ENCODE measurements around the gene TMCC3.

Gene TMCC3

DNA sequence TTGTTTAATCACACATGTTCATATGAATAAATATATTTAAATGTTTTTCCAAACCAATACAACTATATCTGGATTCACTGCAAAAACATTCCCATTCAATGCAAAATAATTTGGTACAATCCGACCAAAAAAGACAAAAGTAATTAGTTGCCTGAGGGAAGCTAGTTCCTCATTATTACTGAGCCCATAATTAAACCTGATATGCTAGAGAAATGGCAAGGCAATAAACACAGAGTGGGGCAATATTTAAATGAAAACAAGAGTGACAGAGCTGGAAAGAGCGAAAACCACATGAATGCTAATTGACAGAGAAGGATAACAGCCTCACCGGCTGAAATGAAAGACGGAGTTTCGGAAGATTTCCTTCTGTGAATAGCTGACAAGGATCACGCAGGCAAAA is 82.6 kb downstream of the TMCC3 start:
- no peaks in the 10 kb centered on the region for H3K27me3 ChIP-seq (ENCODE audit: control insufficient read depth, insufficient read depth, low read length)
- H3K4me3 ChIP-seq (ENCODE audit: low read length), result no peak overlapping the region
- H3K4me1 ChIP-seq (ENCODE audit: control insufficient read depth, insufficient read depth, low read length), result no peaks in the 10 kb centered on the region
- no peaks in the 10 kb centered on the region for H3K9me3 ChIP-seq (ENCODE audit: control insufficient read depth, low read length)
- H3K9ac ChIP-seq (ENCODE audit: low read length), result no peak overlapping the region
- peaks cover 5% of the 10 kb centered on the region for H3K36me3 ChIP-seq (ENCODE audit: control insufficient read depth, insufficient read depth, low read length)

- H3K4me3 ChIP-seq (ENCODE audit: low read length), result no peak overlapping the region
Measured at GRCh38 chr12:94566345-94566744, 84.0 kb downstream of the TMCC3 start.

DNA sequence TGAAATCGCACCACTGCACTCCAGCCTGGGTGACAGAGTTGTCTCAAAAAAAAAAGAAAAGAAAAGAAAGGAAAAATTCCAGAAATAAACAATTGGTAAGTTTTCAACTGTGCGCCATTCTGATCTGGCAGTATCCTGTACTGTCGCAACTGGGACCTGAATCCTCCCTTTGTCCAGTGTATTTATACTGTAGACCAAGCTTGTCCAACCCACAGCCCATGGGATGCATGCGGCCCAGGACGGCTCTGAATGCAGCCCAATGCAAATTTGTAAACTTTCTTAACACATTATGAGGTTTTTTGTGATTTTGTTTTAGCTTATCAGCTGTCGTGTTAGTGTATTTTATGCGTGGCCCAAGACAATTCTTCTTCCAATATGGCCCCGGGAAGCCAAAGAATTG is 84.7 kb downstream of the TMCC3 start:
- no peaks in the 10 kb centered on the region for H3K36me3 ChIP-seq (ENCODE audit: control insufficient read depth, insufficient read depth, low read length)
- no peaks in the 10 kb centered on the region for H3K9me3 ChIP-seq (ENCODE audit: control insufficient read depth, low read length)
- H3K4me3 ChIP-seq (ENCODE audit: low read length), result no peak overlapping the region
- no peaks in the 10 kb centered on the region for H3K27me3 ChIP-seq (ENCODE audit: control insufficient read depth, insufficient read depth, low read length)
- H3K9ac ChIP-seq (ENCODE audit: low read length), result no peak overlapping the region
- H3K4me1 ChIP-seq (ENCODE audit: control insufficient read depth, insufficient read depth, low read length), result no peaks in the 10 kb centered on the region

More at GRCh38 chr12:94566345-94566744, 84.0 kb downstream of the TMCC3 start:
- Histone ChIP-seq H3K36me3 (ENCODE audit: control insufficient read depth, insufficient read depth, low read length) (peaks cover 4% of the 10 kb centered on the region), H3K9me3 (ENCODE audit: control insufficient read depth, low read length) (no peaks in the 10 kb centered on the region), H3K4me1 (ENCODE audit: control insufficient read depth, insufficient read depth, low read length) (no peaks in the 10 kb centered on the region), H3K9ac (ENCODE audit: low read length) (no peak overlapping the region), H3K27me3 (ENCODE audit: control insufficient read depth, insufficient read depth, low read length) (no peaks in the 10 kb centered on the region)

GRCh38 chr12:94563286-94563685 is 87.1 kb downstream of the TMCC3 start:
- H3K27me3 ChIP-seq (ENCODE audit: control insufficient read depth, insufficient read depth, low read length), result no peaks in the 10 kb centered on the region
- H3K4me1 ChIP-seq (ENCODE audit: control insufficient read depth, insufficient read depth, low read length), result peaks cover 3% of the 10 kb centered on the region
- no peaks in the 10 kb centered on the region for H3K9me3 ChIP-seq (ENCODE audit: control insufficient read depth, low read length)

DNA sequence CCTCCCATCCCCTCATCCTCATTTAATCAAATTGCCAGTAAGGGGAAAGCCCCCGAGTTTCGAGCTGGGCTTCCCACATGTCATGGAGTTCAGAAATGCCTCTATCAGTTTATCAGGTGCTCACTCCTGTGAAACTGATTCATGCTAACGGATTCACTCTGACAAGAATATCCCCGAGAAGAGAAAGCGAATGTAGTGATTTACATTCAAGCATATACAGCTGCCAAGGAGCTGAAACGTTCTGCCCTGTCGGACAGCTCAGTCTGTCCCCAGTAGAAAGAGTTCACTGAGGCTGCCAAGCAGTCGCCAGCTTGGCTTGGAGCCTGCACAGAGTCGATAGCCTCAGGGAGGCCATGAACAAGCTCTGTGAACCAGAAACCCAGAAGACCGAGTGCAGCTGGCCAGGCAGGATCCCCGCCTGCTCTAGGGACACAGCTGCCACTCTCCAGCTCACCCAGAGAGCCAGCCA is 88.4 kb downstream of the TMCC3 start:
- Histone ChIP-seq H3K9me3 (ENCODE audit: control insufficient read depth, low read length) (no peaks in the 10 kb centered on the region), H3K9ac (ENCODE audit: low read length) (no peak overlapping the region), H3K27me3 (ENCODE audit: control insufficient read depth, insufficient read depth, low read length) (no peaks in the 10 kb centered on the region), H3K36me3 (ENCODE audit: control insufficient read depth, insufficient read depth, low read length) (no peaks in the 10 kb centered on the region), H3K4me1 (ENCODE audit: control insufficient read depth, insufficient read depth, low read length) (peaks cover 11% of the 10 kb centered on the region), H3K4me3 (ENCODE audit: low read length) (no peak overlapping the region)

More at GRCh38 chr12:94563286-94563685, 87.1 kb downstream of the TMCC3 start:
- Histone ChIP-seq H3K4me3 (ENCODE audit: low read length) (no peak overlapping the region), H3K36me3 (ENCODE audit: control insufficient read depth, insufficient read depth, low read length) (no peaks in the 10 kb centered on the region), H3K9ac (ENCODE audit: low read length) (no peak overlapping the region)

- Histone ChIP-seq H3K9me3 (ENCODE audit: control insufficient read depth, low read length) (no peaks in the 10 kb centered on the region), H3K36me3 (ENCODE audit: control insufficient read depth, insufficient read depth, low read length) (no peaks in the 10 kb centered on the region), H3K9ac (ENCODE audit: low read length) (no peak overlapping the region), H3K4me1 (ENCODE audit: control insufficient read depth, insufficient read depth, low read length) (peaks cover 11% of the 10 kb centered on the region), H3K27me3 (ENCODE audit: control insufficient read depth, insufficient read depth, low read length) (no peaks in the 10 kb centered on the region), H3K4me3 (ENCODE audit: low read length) (no peak overlapping the region)
Measured at GRCh38 chr12:94560431-94561221, 89.7 kb downstream of the TMCC3 start.

DNA sequence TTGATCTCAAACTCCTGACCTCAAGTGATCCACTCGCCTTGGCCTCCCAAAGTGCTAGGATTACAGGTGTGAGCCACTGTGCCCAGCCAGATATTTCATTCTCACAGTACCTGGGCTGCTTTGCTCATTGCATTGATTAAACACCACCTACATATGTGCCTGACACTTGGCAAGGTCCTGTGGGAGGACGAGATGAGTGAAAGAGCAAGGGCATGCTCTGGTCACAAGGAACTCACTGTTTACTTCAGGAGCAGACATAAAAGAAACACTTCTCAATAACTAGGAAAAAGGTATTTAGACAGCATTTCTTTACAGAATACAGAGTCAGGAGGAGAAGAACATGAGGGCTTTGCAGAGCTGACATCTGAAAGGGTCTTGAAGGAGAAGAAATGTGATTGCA is 91.7 kb downstream of the TMCC3 start:
- H3K4me3 ChIP-seq (ENCODE audit: low read length), result no peak overlapping the region
- H3K4me1 ChIP-seq (ENCODE audit: control insufficient read depth, insufficient read depth, low read length), result peaks cover 11% of the 10 kb centered on the region
- no peaks in the 10 kb centered on the region for H3K27me3 ChIP-seq (ENCODE audit: control insufficient read depth, insufficient read depth, low read length)
- no peaks in the 10 kb centered on the region for H3K36me3 ChIP-seq (ENCODE audit: control insufficient read depth, insufficient read depth, low read length)
- H3K9ac ChIP-seq (ENCODE audit: low read length), result no peak overlapping the region
- H3K9me3 ChIP-seq (ENCODE audit: control insufficient read depth, low read length), result no peaks in the 10 kb centered on the region

DNA sequence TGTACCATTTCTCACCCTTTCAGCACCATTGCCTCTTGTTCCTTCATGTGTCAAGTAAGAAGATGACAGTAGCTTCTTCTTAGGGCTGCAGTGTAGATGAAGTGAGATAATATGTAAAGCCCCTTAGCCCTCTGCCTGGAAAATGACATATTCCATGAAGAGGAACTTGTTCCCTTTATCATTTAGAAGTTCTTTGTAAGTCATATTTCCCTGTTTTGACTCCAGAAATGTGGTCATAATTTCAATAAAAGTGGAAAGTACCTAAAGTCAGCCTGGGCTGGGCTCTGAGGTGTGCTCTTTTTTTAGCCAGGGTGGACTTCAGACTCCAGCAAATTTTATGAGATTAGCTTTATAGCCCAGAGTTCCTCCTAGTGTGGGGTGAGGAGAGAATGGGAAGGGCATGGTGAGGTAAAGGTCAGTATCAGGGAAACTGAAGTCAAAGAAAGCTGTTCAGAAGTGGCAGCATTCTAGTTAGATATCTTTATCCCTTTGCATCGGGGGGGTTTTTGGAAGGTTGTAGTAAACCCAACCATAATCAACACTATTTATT is 92.5 kb downstream of the TMCC3 start:
- Histone ChIP-seq H3K9me3 (ENCODE audit: control insufficient read depth, low read length) (no peaks in the 10 kb centered on the region), H3K27me3 (ENCODE audit: control insufficient read depth, insufficient read depth, low read length) (no peaks in the 10 kb centered on the region), H3K36me3 (ENCODE audit: control insufficient read depth, insufficient read depth, low read length) (no peaks in the 10 kb centered on the region), H3K4me1 (ENCODE audit: control insufficient read depth, insufficient read depth, low read length) (peaks cover 11% of the 10 kb centered on the region), H3K9ac (ENCODE audit: low read length) (no peak overlapping the region), H3K4me3 (ENCODE audit: low read length) (no peak overlapping the region)

DNA sequence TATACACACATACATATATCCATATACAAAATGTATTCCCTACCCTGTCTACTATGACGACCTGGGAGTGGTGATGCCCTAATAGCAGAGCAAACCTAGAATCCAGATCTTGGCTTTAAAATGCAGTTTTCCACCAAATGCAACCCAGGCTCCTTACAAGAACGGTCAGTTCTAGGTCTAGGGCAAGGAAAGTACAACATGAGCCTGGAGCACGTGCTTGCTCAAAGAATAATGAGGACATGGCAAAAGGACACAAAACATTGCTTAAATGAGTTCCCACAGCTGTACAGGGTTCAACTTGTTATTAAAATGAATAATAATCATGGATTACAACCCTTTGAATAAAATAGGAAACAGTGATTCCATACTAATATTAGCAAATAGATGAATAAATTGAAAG is 94.7 kb downstream of the TMCC3 start:
- Histone ChIP-seq H3K4me1 (ENCODE audit: control insufficient read depth, insufficient read depth, low read length) (peaks cover 11% of the 10 kb centered on the region), H3K9me3 (ENCODE audit: control insufficient read depth, low read length) (no peaks in the 10 kb centered on the region), H3K9ac (ENCODE audit: low read length) (no peak overlapping the region), H3K27me3 (ENCODE audit: control insufficient read depth, insufficient read depth, low read length) (no peaks in the 10 kb centered on the region), H3K4me3 (ENCODE audit: low read length) (no peak overlapping the region), H3K36me3 (ENCODE audit: control insufficient read depth, insufficient read depth, low read length) (no peaks in the 10 kb centered on the region)

DNA sequence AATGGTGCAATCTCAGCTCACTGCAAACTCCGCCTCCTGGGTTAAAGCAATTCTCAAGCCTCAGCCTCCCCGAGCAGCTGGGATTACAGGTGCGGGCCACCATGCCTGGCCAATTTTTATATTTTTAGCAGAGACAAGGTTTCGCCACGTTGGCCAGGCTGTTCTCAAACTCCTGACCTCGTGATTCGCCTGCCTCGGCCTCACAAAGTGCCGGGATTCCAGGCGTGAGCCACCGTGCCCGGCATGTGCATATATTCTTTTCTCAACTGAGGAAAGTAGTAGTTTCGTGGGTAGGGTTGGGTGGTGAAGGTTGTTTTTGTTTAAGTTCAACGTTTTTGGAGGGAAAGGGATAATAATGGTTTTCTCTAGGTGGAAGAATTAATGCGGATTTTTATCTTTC is 96.5 kb downstream of the TMCC3 start:
- H3K36me3 ChIP-seq (ENCODE audit: control insufficient read depth, insufficient read depth, low read length), result no peaks in the 10 kb centered on the region
- H3K4me3 ChIP-seq (ENCODE audit: low read length), result no peak overlapping the region
- no peaks in the 10 kb centered on the region for H3K9me3 ChIP-seq (ENCODE audit: control insufficient read depth, low read length)
- peaks cover 11% of the 10 kb centered on the region for H3K4me1 ChIP-seq (ENCODE audit: control insufficient read depth, insufficient read depth, low read length)
- H3K9ac ChIP-seq (ENCODE audit: low read length), result no peak overlapping the region
- H3K27me3 ChIP-seq (ENCODE audit: control insufficient read depth, insufficient read depth, low read length), result no peaks in the 10 kb centered on the region

GRCh38 chr12:94553130-94553519 is 97.2 kb downstream of the TMCC3 start:
- H3K9ac ChIP-seq (ENCODE audit: low read length), result no peak overlapping the region
- H3K27me3 ChIP-seq (ENCODE audit: control insufficient read depth, insufficient read depth, low read length), result no peaks in the 10 kb centered on the region
- no peak overlapping the region for H3K4me3 ChIP-seq (ENCODE audit: low read length)
- no peaks in the 10 kb centered on the region for H3K9me3 ChIP-seq (ENCODE audit: control insufficient read depth, low read length)
- H3K4me1 ChIP-seq (ENCODE audit: control insufficient read depth, insufficient read depth, low read length), result peaks cover 7% of the 10 kb centered on the region
- H3K36me3 ChIP-seq (ENCODE audit: control insufficient read depth, insufficient read depth, low read length), result no peaks in the 10 kb centered on the region

GRCh38 chr12:94551810-94552209 is 98.5 kb downstream of the TMCC3 start:
- Histone ChIP-seq H3K36me3 (ENCODE audit: control insufficient read depth, insufficient read depth, low read length) (no peaks in the 10 kb centered on the region), H3K4me1 (ENCODE audit: control insufficient read depth, insufficient read depth, low read length) (no peaks in the 10 kb centered on the region), H3K9me3 (ENCODE audit: control insufficient read depth, low read length) (no peaks in the 10 kb centered on the region), H3K27me3 (ENCODE audit: control insufficient read depth, insufficient read depth, low read length) (no peaks in the 10 kb centered on the region), H3K9ac (ENCODE audit: low read length) (no peak overlapping the region), H3K4me3 (ENCODE audit: low read length) (no peak overlapping the region)
